ENCODE measurements around the gene RNGTT. TPM values are rescaled to one million over a fixed set of nuclear protein-coding genes. Genes with fewer than 3 reads are reported as not detected.
"Not testable (repeated sequence)": the region's sequence is repeated elsewhere in the genome, so short reads cannot be mapped to it uniquely, and the experiment has no call there.

Gene RNGTT
- total and polyA plus RNA-seq, 4 donors: 13.1 to 34.4 (median 20.9) TPM

GRCh38 chr6:88916615-88917208 is 46.7 kb downstream of the RNGTT start:
- WGBS (ENCODE audit: insufficient coverage): no CpG with 5 or more reads among the region's 1 CpG
- H3K4me3 ChIP-seq (ENCODE audit: low read depth, low read length): no peak overlapping the region

GRCh38 chr6:88914895-88915598 is 48.4 kb downstream of the RNGTT start:
- Histone ChIP-seq H3K4me1 (ENCODE audit: control insufficient read depth, insufficient read depth, low read length) (no peaks in the 10 kb centered on the region), H3K27ac (ENCODE audit: low read depth, low read length) (no peak overlapping the region), H3K27me3 (ENCODE audit: control insufficient read depth, insufficient read depth, low read length) (no peaks in the 10 kb centered on the region), H3K9me3 (ENCODE audit: control insufficient read depth, insufficient read depth, low read length) (no peaks in the 10 kb centered on the region), H3K36me3 (ENCODE audit: control insufficient read depth, insufficient read depth, low read length) (peaks cover 4% of the 10 kb centered on the region), H3K4me3 (ENCODE audit: low read depth, low read length) (no peak overlapping the region)
- no CpG with 5 or more reads among the region's 3 CpGs for WGBS (ENCODE audit: insufficient coverage)
- DNase-seq (ENCODE audit: low read depth in 4 of 6, low spot score in 6 of 6): no peak

More at GRCh38 chr6:88916615-88917208, 46.7 kb downstream of the RNGTT start:
- Histone ChIP-seq H3K27me3 (ENCODE audit: control insufficient read depth, insufficient read depth, low read length) (no peaks in the 10 kb centered on the region), H3K27ac (ENCODE audit: low read depth, low read length) (no peak overlapping the region), H3K4me1 (ENCODE audit: control insufficient read depth, insufficient read depth, low read length) (no peaks in the 10 kb centered on the region), H3K36me3 (ENCODE audit: control insufficient read depth, insufficient read depth, low read length) (peaks cover 4% of the 10 kb centered on the region), H3K9me3 (ENCODE audit: control insufficient read depth, insufficient read depth, low read length) (no peaks in the 10 kb centered on the region)
- DNase-seq (ENCODE audit: low read depth in 4 of 6, low spot score in 6 of 6): no peak

GRCh38 chr6:88914180-88914579 is 49.2 kb downstream of the RNGTT start:
- H3K4me3 ChIP-seq (ENCODE audit: low read depth, low read length): no peak overlapping the region
- WGBS (ENCODE audit: insufficient coverage): no CpG with 5 or more reads among the region's 4 CpGs

GRCh38 chr6:88913471-88913870 is 49.9 kb downstream of the RNGTT start:
- no peaks in the 10 kb centered on the region for H3K9me3 ChIP-seq (ENCODE audit: control insufficient read depth, insufficient read depth, low read length)
- H3K27me3 ChIP-seq (ENCODE audit: control insufficient read depth, insufficient read depth, low read length): no peaks in the 10 kb centered on the region
- WGBS (ENCODE audit: insufficient coverage): 86% methylated on average over 1 of the region's 3 CpGs
- no peak for DNase-seq (ENCODE audit: low read depth in 4 of 6, low spot score in 6 of 6)
- no peak overlapping the region for H3K4me3 ChIP-seq (ENCODE audit: low read depth, low read length)
- H3K27ac ChIP-seq (ENCODE audit: low read depth, low read length): no peak overlapping the region
- peaks cover 7% of the 10 kb centered on the region for H3K4me1 ChIP-seq (ENCODE audit: control insufficient read depth, insufficient read depth, low read length)
- peaks cover 6% of the 10 kb centered on the region for H3K36me3 ChIP-seq (ENCODE audit: control insufficient read depth, insufficient read depth, low read length)

More at GRCh38 chr6:88914180-88914579, 49.2 kb downstream of the RNGTT start:
- Histone ChIP-seq H3K4me1 (ENCODE audit: control insufficient read depth, insufficient read depth, low read length) (no peaks in the 10 kb centered on the region), H3K27me3 (ENCODE audit: control insufficient read depth, insufficient read depth, low read length) (no peaks in the 10 kb centered on the region), H3K36me3 (ENCODE audit: control insufficient read depth, insufficient read depth, low read length) (peaks cover 4% of the 10 kb centered on the region), H3K27ac (ENCODE audit: low read depth, low read length) (no peak overlapping the region), H3K9me3 (ENCODE audit: control insufficient read depth, insufficient read depth, low read length) (no peaks in the 10 kb centered on the region)
- no peak for DNase-seq (ENCODE audit: low read depth in 4 of 6, low spot score in 6 of 6)

GRCh38 chr6:88910922-88911778 is 52.3 kb downstream of the RNGTT start:
- Histone ChIP-seq H3K27ac (ENCODE audit: low read depth, low read length) (no peak overlapping the region), H3K36me3 (ENCODE audit: control insufficient read depth, insufficient read depth, low read length) (peaks cover 4% of the 10 kb centered on the region), H3K27me3 (ENCODE audit: control insufficient read depth, insufficient read depth, low read length) (no peaks in the 10 kb centered on the region), H3K4me1 (ENCODE audit: control insufficient read depth, insufficient read depth, low read length) (peaks cover 7% of the 10 kb centered on the region), H3K9me3 (ENCODE audit: control insufficient read depth, insufficient read depth, low read length) (no peaks in the 10 kb centered on the region), H3K4me3 (ENCODE audit: low read depth, low read length) (no peak overlapping the region)
- DNase-seq (ENCODE audit: low read depth in 4 of 6, low spot score in 6 of 6): peak in 1 of 6 donors; percentile 9
- WGBS (ENCODE audit: insufficient coverage): 90% methylated on average over 2 of the region's 7 CpGs

GRCh38 chr6:88908598-88909548 is 54.5 kb downstream of the RNGTT start:
- H3K36me3 ChIP-seq (ENCODE audit: control insufficient read depth, insufficient read depth, low read length): peaks cover 2% of the 10 kb centered on the region
- no peak for DNase-seq (ENCODE audit: low read depth in 4 of 6, low spot score in 6 of 6)
- no peaks in the 10 kb centered on the region for H3K27me3 ChIP-seq (ENCODE audit: control insufficient read depth, insufficient read depth, low read length)
- H3K9me3 ChIP-seq (ENCODE audit: control insufficient read depth, insufficient read depth, low read length): no peaks in the 10 kb centered on the region
- H3K27ac ChIP-seq (ENCODE audit: low read depth, low read length): no peak overlapping the region
- H3K4me3 ChIP-seq (ENCODE audit: low read depth, low read length): no peak overlapping the region
- WGBS (ENCODE audit: insufficient coverage): 89% methylated on average over 9 of the region's 9 CpGs
- H3K4me1 ChIP-seq (ENCODE audit: control insufficient read depth, insufficient read depth, low read length): peaks cover 7% of the 10 kb centered on the region

- not testable (repeated sequence) for H3K27me3 ChIP-seq (ENCODE audit: control insufficient read depth, insufficient read depth, low read length); H3K36me3 ChIP-seq (ENCODE audit: control insufficient read depth, insufficient read depth, low read length); H3K4me3 ChIP-seq (ENCODE audit: low read depth, low read length); DNase-seq (ENCODE audit: low read depth in 4 of 6, low spot score in 6 of 6); H3K4me1 ChIP-seq (ENCODE audit: control insufficient read depth, insufficient read depth, low read length); H3K27ac ChIP-seq (ENCODE audit: low read depth, low read length); H3K9me3 ChIP-seq (ENCODE audit: control insufficient read depth, insufficient read depth, low read length)
- WGBS (ENCODE audit: insufficient coverage): no CpG with 5 or more reads among the region's 2 CpGs
Observed at GRCh38 chr6:88907148-88907547, 56.3 kb downstream of the RNGTT start.

GRCh38 chr6:88899569-88900316 is 63.7 kb downstream of the RNGTT start:
- no peaks in the 10 kb centered on the region for H3K36me3 ChIP-seq (ENCODE audit: control insufficient read depth, insufficient read depth, low read length)
- WGBS (ENCODE audit: insufficient coverage): no CpG with 5 or more reads among the region's 2 CpGs
- no peaks in the 10 kb centered on the region for H3K27me3 ChIP-seq (ENCODE audit: control insufficient read depth, insufficient read depth, low read length)
- no peak overlapping the region for H3K27ac ChIP-seq (ENCODE audit: low read depth, low read length)
- H3K4me1 ChIP-seq (ENCODE audit: control insufficient read depth, insufficient read depth, low read length): no peaks in the 10 kb centered on the region
- no peaks in the 10 kb centered on the region for H3K9me3 ChIP-seq (ENCODE audit: control insufficient read depth, insufficient read depth, low read length)
- DNase-seq (ENCODE audit: low read depth in 4 of 6, low spot score in 6 of 6): no peak
- H3K4me3 ChIP-seq (ENCODE audit: low read depth, low read length): no peak overlapping the region
